Measurements from ENCODE around the gene KRTAP22-1. TPM values are rescaled to one million over a fixed set of nuclear protein-coding genes. Genes with fewer than 3 reads are reported as not detected.

The KRTAP22-1 gene
- total and polyA plus RNA-seq, 12 donors: not detected

- DNase-seq: no peak
- H3K27ac ChIP-seq: no peak overlapping the region
- intact Hi-C loops (cut with DNase I): no loop called here
Measured at GRCh38 chr21:30577766-30578165, 23.1 kb upstream of the KRTAP22-1 start.

GRCh38 chr21:30579346-30579745 lies 21.5 kb upstream of the KRTAP22-1 start:
- WGBS, 4 donors: 45 to 79% (median 55%) methylated on average over 1 of the region's 1 CpG
- H3K27ac ChIP-seq: no peak overlapping the region
- H3K4me1 ChIP-seq (replicated peaks in 1 of 2): no peaks in the 10 kb centered on the region
- H3K27me3 ChIP-seq: no peaks in the 10 kb centered on the region
- intact Hi-C loops (cut with DNase I): no loop called here
- TF ChIP-seq CTCF (IDR thresholded peaks at IDR 0.05) (no peak), POLR2A (IDR thresholded peaks at IDR 0.05) (no peak)
- H3K36me3 ChIP-seq (replicated peaks in 1 of 2): no peaks in the 10 kb centered on the region
- no peaks in the 10 kb centered on the region for H3K9me3 ChIP-seq (replicated peaks in 1 of 3)
- no peak for DNase-seq
- H3K4me3 ChIP-seq: no peak overlapping the region

More at GRCh38 chr21:30577766-30578165, 23.1 kb upstream of the KRTAP22-1 start:
- H3K9me3 ChIP-seq (replicated peaks in 1 of 3): no peaks in the 10 kb centered on the region
- H3K27me3 ChIP-seq: no peaks in the 10 kb centered on the region
- no peak overlapping the region for H3K4me3 ChIP-seq
- TF ChIP-seq CTCF (IDR thresholded peaks at IDR 0.05): no peak
- no peaks in the 10 kb centered on the region for H3K36me3 ChIP-seq (replicated peaks in 1 of 2)
- H3K4me1 ChIP-seq (replicated peaks in 1 of 2): no peaks in the 10 kb centered on the region

- 59 to 73% (median 66%) methylated on average over 3 of the region's 3 CpGs for WGBS, 4 donors
- TF ChIP-seq CTCF (IDR thresholded peaks at IDR 0.05) (no peak), POLR2A (IDR thresholded peaks at IDR 0.05) (no peak)
- DNase-seq: no peak
- H3K4me3 ChIP-seq: no peak overlapping the region
- no peaks in the 10 kb centered on the region for H3K36me3 ChIP-seq (replicated peaks in 1 of 2)
- no peak overlapping the region for H3K27ac ChIP-seq
- intact Hi-C loops (cut with DNase I): no loop called here
- H3K4me1 ChIP-seq (replicated peaks in 1 of 2): no peaks in the 10 kb centered on the region
- no peaks in the 10 kb centered on the region for H3K9me3 ChIP-seq (replicated peaks in 1 of 3)
- H3K27me3 ChIP-seq: no peaks in the 10 kb centered on the region
Measured at GRCh38 chr21:30580132-30580531, 20.8 kb upstream of the KRTAP22-1 start.

- no peak for TF ChIP-seq CTCF (IDR thresholded peaks at IDR 0.05)
- TF ChIP-seq POLR2A (IDR thresholded peaks at IDR 0.05): no peak
- Histone ChIP-seq H3K4me1 (replicated peaks in 1 of 2) (no peaks in the 10 kb centered on the region), H3K9me3 (replicated peaks in 1 of 3) (no peaks in the 10 kb centered on the region), H3K4me3 (no peak overlapping the region), H3K27ac (no peak overlapping the region), H3K27me3 (no peaks in the 10 kb centered on the region), H3K36me3 (replicated peaks in 1 of 2) (no peaks in the 10 kb centered on the region)
- intact Hi-C loops (cut with DNase I): no loop called here
- 52 to 69% (median 61%) methylated on average over 1 of the region's 1 CpG for WGBS, 4 donors
- no peak for DNase-seq
Measured at GRCh38 chr21:30582870-30583269, 18.0 kb upstream of the KRTAP22-1 start.

Measured in adrenal gland (tissue), 12 donors.